Ascending aorta (tissue), 2 donors: ENCODE results near the gene IL20RA. TPM values are rescaled to one million over a fixed set of nuclear protein-coding genes. Genes with fewer than 3 reads are reported as not detected.
"Not testable (repeated sequence)": the region's sequence is repeated elsewhere in the genome, so short reads cannot be mapped to it uniquely, and the experiment has no call there.

ENCODE experiments used
- DNase-seq, 2 donors: peaks; one replicate each; pipeline ENCODE4 v3.0.0-alpha.2; 2019; ENCODE audit warnings: low spot score in 2 of 2
- H3K27ac ChIP-seq, 2 donors: fragments of 200-600 bp; sonication (generic); one replicate each; pipeline ENCODE4 v1.5.1; 2016 to 2017; ENCODE audit warnings: mild to moderate bottlenecking in 1 of 2
- H3K27me3 ChIP-seq: fragments of 200-600 bp; sonication (generic); one replicate; pipeline ENCODE4 v1.5.1; 2017
- H3K36me3 ChIP-seq, 2 donors: fragments of 200-600 bp; sonication (generic); one replicate each; pipeline ENCODE4 v1.5.1; 2016
- H3K4me1 ChIP-seq, 2 donors: fragments of 200-600 bp; sonication (generic); one replicate each; pipeline ENCODE4 v1.5.1; 2016 to 2017; ENCODE audit warnings: mild to moderate bottlenecking in 1 of 2
- H3K4me3 ChIP-seq, 2 donors: fragments of 200-600 bp; sonication (generic); one replicate each; pipeline ENCODE4 v1.5.1; 2016 to 2017; ENCODE audit warnings: mild to moderate bottlenecking in 1 of 2
- H3K9me3 ChIP-seq, 2 donors: fragments of 200-600 bp; sonication (generic); one replicate each; pipeline ENCODE4 v1.5.1; 2016
- intact Hi-C: fragments of 100-400 bp; cut with DNase I; formaldehyde crosslinking; loops from one replicate; pipeline ENCODE4 v1.15.1; 2023
- total RNA-seq: library from RNA; depleted of rRNA; stranded (reverse); fragments of >200 nt; gene quantifications from one replicate; pipeline ENCODE4 v1.1.0, GENCODE V29; 2016
- TF ChIP-seq, protein P1 (sequence below), 3 experiments: fragments of 200-600 bp in 2 of 3; fragments of 450-650 bp in 1 of 3; sonication (generic) in 2 of 3; IDR thresholded peaks; one replicate each; pipeline ENCODE4 v1.5.1; 2016 to 2019; ENCODE audit warnings: antibody characterized with exemption in 3 of 3, mild to moderate bottlenecking in 1 of 3, moderate library complexity in 1 of 3

IL20RA gene
- total RNA-seq, 1 donor from 2014 or later: not detected

DNA sequence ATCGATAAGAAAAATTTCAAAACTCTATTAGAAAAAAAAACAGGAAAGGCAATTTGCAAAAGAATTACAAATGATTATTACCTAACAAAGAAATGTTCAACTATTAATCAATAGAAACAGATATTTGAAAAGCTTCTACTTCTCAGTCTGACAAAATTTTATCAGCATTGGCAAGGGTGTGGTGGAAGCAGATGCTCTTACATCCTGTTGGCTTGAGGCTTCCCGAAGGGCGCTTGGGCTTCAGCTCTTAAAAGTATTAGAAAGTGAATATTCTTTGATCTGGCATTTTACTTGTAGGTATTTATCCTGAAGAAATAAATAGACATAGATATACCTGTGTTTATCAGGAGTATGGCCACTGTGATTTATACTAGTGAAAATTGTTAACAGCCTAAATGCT lies 84.0 kb downstream of the IL20RA start:
- H3K27me3 ChIP-seq: no peaks in the 10 kb centered on the region
- DNase-seq: no peak
- H3K36me3 ChIP-seq: no peaks in the 10 kb centered on the region
- no peaks in the 10 kb centered on the region for H3K4me1 ChIP-seq
- TF ChIP-seq, protein P1, sequence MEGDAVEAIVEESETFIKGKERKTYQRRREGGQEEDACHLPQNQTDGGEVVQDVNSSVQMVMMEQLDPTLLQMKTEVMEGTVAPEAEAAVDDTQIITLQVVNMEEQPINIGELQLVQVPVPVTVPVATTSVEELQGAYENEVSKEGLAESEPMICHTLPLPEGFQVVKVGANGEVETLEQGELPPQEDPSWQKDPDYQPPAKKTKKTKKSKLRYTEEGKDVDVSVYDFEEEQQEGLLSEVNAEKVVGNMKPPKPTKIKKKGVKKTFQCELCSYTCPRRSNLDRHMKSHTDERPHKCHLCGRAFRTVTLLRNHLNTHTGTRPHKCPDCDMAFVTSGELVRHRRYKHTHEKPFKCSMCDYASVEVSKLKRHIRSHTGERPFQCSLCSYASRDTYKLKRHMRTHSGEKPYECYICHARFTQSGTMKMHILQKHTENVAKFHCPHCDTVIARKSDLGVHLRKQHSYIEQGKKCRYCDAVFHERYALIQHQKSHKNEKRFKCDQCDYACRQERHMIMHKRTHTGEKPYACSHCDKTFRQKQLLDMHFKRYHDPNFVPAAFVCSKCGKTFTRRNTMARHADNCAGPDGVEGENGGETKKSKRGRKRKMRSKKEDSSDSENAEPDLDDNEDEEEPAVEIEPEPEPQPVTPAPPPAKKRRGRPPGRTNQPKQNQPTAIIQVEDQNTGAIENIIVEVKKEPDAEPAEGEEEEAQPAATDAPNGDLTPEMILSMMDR (IDR thresholded peaks at IDR 0.05): no peak
- H3K27ac ChIP-seq: no peak overlapping the region
- intact Hi-C loops: no loop called here
- H3K9me3 ChIP-seq: no peaks in the 10 kb centered on the region
- H3K4me3 ChIP-seq: no peak overlapping the region

DNA sequence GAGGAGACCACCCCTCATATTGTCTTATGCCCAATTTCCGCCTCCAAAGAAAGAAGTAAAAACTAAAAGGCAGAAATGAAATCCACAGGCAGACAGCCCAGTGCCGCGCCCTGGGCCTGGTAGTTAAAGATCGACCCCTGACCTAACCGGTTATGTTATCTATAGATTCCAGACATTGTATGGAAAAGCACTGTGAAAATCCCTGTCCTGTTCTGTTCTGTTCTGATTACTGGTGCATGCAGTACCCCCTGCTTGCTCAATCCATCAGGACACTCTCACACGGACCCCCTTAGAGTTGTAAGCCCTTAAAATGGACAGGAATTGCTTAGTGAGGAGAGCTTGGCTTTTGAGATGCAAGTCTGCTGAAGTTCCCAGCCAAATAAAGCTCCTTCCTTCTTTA lies 84.8 kb downstream of the IL20RA start:
- intact Hi-C loops, H3K9me3 ChIP-seq, DNase-seq, H3K36me3 ChIP-seq, H3K4me3 ChIP-seq, H3K27me3 ChIP-seq, H3K27ac ChIP-seq, H3K4me1 ChIP-seq: not testable (repeated sequence)

DNA sequence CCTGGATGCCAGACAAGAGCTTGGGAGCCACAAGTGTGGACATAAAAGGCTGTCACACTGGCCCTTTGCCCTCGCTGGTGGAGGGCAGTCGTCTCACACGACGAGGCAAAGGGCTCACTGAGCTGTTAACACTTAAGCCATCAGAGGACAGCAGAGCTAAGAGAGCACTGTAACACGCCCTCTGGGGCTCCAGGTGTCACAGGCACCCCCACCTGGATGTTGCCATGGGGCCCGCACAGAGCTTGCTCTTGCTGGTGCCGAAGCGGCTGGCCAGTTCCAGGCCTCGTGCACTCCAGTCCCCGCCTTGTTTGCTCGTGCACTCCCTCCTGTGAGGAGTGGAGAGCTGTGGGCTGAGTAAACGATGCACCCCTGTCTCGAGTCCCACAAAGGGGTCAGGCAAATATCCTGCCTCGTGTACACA lies 85.3 kb downstream of the IL20RA start:
- Histone ChIP-seq H3K9me3 (no peaks in the 10 kb centered on the region), H3K27me3 (no peaks in the 10 kb centered on the region), H3K4me1 (no peaks in the 10 kb centered on the region), H3K4me3 (no peak overlapping the region), H3K36me3 (no peaks in the 10 kb centered on the region), H3K27ac (no peak overlapping the region)
- intact Hi-C loops: no loop called here
- DNase-seq: no peak
- TF ChIP-seq, protein P1 (IDR thresholded peaks at IDR 0.05): no peak

DNA sequence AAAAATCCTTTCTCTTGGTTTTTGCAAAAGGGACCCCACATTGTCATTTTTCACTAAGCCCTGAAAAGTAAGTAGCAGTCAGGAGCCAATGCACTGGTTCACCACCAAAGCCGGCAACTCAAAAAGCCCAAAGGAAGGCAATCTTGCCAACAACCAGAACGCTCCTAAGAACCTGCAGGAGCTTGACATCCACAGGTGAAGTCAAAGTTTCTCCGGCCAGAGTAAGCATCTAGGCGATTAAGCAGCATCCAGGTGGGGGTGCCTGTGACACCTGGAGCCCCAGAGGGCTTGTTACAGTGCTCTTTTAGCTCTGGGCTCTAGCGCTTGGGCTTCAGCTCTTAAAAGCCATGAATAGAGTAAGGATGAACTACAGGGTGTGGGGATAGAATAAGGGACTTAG lies 86.6 kb downstream of the IL20RA start:
- H3K9me3 ChIP-seq: no peaks in the 10 kb centered on the region
- no peak for DNase-seq
- TF ChIP-seq, protein P1 (IDR thresholded peaks at IDR 0.05): no peak
- no peak overlapping the region for H3K4me3 ChIP-seq
- no peaks in the 10 kb centered on the region for H3K27me3 ChIP-seq
- H3K4me1 ChIP-seq: no peaks in the 10 kb centered on the region
- intact Hi-C loops: no loop called here
- no peaks in the 10 kb centered on the region for H3K36me3 ChIP-seq
- no peak overlapping the region for H3K27ac ChIP-seq

DNA sequence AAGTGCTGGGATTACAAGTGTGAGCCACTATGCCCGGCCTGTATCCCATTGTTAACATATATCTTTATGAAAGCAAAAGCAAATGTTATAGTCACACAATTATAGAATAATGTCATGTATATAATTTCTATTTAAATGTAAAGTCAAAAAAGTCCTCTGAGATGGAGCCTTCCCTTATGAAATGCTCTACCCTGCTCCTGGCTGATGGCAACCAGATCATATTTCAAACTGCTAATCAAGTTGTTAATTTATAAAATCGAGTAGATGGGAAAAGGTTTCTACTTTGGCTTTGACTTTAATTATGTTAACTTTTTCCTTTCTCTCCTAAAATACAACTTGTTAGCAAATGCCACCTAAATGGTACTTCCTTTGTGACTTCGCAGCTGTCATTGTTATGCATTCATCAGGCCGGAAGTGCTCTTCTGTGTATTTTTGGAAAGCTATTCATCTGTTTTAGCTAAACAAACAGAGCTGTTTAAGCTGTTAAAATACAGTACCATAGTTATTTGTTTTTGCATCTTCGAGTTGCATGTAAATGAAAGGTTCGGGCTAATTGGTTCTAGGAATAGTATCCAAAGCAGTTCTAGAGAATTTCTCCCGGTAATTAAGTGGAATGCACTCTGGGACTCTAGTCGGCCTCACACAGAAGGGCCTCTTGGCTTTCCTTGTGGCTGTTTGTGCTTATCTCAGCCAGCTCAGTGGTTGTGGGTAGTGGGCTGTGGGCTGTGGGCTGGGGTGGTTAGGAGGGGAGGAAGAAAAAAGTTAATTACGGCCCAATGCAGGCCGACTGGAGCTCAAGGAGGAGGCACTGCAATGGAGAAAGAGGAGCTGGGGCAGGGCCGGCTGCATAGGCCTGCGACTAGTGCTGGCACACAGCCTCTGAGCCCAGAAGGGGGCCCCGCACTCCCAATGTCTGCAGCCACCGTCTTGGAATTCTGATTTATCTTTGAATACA lies 87.9 kb downstream of the IL20RA start:
- DNase-seq: no peak
- no peak overlapping the region for H3K4me3 ChIP-seq
- H3K27ac ChIP-seq: no peak overlapping the region
- H3K4me1 ChIP-seq: no peaks in the 10 kb centered on the region
- TF ChIP-seq, protein P1 (IDR thresholded peaks at IDR 0.05): no peak
- intact Hi-C loops: no loop called here
- H3K36me3 ChIP-seq: no peaks in the 10 kb centered on the region
- no peaks in the 10 kb centered on the region for H3K27me3 ChIP-seq
- no peaks in the 10 kb centered on the region for H3K9me3 ChIP-seq

DNA sequence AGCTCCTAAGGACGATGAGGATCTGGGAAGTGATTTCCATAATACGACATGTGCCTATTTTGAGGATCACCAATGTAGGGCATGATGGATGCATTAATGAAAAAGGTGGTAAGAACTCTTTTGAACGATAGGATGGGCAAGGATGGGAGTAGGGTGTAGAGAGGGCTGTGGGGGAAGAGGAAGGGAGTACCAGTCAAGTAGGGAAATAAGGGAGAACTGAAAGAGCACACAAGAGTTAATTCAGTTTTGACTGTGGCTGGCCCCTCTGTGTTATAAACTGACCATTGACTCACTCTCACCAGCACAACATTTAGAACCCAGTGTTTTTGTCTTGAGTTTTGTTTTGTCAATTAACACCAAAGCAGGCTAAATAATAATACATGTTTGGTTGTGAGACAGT lies 89.6 kb downstream of the IL20RA start:
- Histone ChIP-seq H3K36me3 (no peaks in the 10 kb centered on the region), H3K27me3 (no peaks in the 10 kb centered on the region), H3K9me3 (no peaks in the 10 kb centered on the region), H3K27ac (no peak overlapping the region), H3K4me1 (no peaks in the 10 kb centered on the region), H3K4me3 (no peak overlapping the region)
- TF ChIP-seq, protein P1 (IDR thresholded peaks at IDR 0.05): no peak
- no peak for DNase-seq
- intact Hi-C loops: no loop called here
